Stimulated activated CD8-positive, alpha-beta memory T cell treated with anti-CD3 and anti-CD28 coated beads, Interleukin-7, amount 100 ng/mL, for 1 hour (primary cell): ENCODE data around the gene LBR.

Experiments
- DNase-seq, 2 donors: peaks; one replicate each; pipeline ENCODE4 v3.0.0-alpha.2; 2020; ENCODE audit warnings: low read depth in 2 of 2

Gene LBR

DNA sequence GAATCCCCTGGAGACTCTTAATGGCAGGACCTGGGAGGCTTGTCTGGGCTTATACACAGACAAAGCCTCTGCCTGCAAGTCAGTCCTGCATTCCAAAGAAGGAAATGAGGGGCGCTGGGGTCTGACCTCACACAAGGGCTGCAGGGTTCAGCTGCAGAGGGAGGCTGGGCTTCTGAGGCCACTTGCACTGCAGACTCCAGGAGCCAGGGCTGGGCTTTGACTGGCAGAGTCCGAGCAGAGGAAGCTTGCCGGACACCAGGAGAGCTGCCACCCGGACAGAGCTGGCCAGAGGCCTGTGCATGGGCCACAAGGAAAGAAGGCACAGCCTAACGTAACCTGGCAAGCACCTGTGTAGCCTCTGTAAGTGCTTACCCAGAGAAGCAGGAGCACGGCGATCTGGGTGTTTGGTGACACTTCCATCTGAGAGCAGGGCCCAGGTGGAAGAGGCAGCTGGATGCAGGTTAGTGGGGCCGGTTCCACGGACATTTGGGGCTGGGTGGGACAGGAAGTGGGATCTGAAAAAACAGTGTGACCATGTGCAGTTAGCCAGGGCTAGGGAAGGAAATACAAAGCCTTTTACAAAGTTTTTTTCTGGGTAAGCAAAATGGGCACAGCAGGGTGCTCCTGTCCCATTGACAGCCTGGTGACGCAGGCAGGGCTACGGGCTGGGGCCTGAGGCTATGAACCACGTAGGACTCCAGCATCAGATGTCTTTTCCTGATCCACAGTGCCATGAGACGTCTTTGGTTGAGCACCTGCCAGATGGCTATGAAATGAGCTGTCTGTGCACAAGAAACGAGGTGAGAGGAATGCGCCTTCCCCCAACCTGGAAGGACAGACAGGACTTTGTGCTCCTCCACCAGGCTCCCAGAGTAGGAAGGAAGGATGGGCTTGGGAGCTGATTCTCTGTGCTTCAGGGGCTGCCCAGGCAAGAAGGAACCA, 37.3 kb upstream of the LBR start:
- DNase-seq, result no peak

DNA sequence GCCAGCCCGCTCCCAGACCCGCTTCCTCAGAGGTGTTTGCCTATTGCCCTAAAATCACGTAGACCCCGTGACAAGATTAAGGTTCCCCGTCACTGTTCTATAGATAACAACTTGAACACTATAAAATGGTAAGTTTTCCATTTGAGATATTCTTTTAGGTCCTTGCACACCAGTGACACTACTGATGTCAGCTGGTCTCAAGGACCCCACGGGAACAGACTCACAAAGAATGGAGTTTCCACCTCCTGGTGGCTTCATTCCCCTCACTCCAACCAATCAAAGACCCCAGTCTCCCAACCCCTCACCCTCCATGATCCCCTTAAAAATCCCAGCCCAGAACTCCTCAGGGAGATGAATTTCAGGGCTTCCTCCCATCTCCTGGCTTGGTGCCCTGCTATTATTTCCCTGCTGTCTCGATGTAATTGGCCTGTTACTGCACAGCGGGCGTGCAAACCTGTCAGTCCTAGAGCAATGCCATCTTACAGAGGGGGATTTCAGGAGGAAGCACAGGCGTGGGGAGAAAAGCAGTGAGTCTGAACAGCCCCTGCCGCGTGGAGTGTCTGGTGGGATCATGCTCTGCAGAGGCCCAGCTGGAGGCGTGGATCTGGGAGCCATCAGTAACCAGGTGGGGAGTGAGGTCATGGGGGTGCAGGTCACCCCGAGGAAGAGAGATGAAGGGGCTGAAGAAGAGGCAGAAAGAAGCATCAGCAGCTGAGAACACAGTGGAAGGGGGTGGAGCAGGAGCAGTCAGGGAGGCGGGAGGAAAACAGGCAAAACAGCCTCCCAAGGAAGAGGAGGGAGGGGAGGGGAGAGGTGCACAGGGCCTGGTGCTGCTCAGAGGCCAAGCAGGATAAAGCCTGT, 35.1 kb upstream of the LBR start:
- DNase-seq, result no peak

DNA sequence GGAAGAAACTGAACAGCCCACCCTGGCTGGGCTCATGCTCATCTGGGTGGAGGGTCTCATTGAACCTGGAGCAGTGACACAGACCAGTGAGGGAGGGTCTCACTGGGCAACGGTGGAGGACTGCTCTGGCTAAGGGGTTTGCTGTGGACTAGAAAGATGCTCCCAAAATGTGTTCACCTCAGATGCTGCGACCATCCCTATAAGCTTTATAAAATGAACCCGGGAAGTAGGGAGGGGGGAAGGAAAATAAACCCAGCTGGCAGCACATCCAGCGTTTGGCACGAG, 34.5 kb upstream of the LBR start:
- DNase-seq, result no peak

DNA sequence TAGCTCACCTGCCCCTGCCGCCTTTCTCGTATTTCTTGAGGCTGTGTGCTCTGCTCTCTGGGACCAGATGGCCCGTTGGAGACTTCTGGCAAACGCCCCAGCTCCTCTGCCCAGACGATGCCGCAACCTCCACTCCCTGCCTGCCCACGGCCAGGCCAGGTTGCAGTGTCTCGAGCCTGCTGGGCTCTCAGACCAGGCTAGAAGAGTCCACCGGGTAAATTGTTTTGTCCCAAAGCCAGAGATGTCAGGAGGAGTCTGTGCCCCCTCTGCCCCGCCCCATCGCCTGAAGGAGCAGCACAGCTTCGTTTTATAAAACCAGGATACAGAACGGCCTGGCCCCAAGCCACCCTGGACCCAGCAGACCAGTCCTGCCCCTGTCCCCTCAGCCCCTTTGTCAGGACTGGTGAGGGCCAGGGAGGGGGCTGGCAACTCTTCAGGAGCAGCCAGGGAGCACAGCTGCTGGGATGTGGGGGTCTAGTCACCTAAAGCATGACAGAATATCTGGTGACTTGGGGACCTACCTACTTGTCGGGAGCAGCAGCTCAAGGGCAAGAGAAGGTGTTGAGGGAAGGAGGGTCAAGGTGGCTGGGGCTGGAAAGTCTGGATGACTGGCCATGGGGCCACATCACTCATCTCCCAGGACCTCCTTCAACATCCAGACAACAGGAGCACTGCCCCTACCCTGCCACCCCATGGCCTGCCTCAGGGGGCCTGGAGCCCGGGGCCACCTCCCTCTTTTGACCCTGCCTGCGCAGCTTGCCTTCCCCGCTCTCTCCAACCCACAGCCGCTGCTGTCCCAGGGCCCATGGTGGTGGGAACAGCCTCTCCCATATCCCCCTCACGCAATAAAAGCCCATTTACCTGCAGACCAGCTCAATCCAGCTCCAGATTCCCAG, 33.9 kb upstream of the LBR start:
- DNase-seq, result no peak

DNA sequence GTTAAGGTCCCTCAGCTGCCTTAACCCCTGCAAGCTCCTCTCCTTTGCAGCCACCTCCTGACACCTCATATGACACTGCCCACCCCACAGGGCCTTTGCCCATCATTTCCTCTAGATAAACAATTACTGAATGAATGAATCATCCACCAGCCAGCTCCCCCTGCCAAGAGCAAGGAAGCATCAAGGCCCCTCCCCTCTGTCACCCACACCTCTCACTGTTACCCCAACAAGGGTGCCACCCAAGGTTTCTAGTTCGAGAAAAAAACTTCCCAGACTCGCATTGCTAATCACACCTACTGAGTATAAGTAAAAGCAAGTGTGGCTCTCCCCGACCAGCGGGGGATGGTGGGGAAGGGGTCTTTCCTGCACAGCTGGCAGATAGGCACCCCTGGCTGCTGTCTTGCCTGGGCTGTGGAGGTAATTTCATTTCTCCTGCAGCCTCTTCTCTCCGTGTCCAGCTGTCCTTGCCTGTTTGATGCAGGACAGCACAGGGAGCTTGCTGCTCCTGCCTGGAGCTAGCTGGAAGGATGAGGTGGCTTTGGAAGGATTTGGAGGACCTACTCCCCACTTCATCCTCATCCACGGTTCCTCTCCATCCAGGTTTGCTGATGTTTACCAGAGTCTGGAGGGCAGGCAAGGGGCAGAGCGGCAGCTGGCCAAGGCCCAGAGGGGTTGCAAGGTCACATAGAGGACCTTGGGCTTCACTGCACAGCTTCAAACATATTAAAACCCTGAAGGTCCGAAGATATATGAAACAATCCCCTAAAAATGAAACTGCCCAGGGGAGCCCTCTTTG, 33.1 kb upstream of the LBR start:
- peak in 1 of 2 donors; percentile 37 for DNase-seq

DNA sequence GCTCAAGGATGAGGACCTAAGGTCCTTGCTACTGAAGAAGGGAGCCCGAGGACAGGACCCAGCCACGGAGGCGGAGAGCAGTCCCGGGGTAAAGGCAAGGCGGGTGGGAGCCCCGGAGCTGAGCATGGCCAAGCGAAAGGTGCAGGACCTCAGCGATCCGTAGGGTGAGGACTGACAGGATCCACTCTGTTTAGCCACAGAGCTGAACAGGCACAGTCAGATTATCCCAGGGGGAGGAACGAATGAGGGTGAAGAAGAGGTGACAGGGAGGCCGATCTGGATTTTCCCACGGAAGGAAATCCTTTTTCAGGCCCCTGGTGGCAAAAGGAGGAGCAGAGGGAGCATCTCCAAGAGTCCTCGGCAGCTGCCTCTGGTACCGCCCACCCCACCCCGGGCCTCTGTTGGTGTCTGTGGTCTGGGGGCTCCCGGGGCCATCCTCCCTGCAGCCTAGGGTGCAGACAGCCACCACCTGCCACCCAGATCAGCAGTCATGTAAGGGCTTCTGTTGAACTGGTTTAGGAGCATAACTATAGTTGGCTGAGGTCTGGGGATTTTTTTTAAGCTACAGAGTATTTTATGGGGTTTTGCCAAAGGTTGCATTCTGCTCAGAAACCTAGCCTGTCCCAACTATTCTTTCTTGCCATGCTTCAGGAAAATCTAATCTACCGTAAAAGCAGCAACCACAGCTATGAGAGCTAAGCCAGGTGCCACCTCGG, 32.3 kb upstream of the LBR start:
- no peak for DNase-seq

- no peak for DNase-seq
Measured at GRCh38 chr1:225458222-225458631, 30.4 kb upstream of the LBR start.

- peak; percentile 37 to 46 for DNase-seq
Measured at GRCh38 chr1:225454733-225455132, 26.9 kb upstream of the LBR start.

- no peak for DNase-seq
Measured at GRCh38 chr1:225453797-225454648, 26.2 kb upstream of the LBR start.

DNA sequence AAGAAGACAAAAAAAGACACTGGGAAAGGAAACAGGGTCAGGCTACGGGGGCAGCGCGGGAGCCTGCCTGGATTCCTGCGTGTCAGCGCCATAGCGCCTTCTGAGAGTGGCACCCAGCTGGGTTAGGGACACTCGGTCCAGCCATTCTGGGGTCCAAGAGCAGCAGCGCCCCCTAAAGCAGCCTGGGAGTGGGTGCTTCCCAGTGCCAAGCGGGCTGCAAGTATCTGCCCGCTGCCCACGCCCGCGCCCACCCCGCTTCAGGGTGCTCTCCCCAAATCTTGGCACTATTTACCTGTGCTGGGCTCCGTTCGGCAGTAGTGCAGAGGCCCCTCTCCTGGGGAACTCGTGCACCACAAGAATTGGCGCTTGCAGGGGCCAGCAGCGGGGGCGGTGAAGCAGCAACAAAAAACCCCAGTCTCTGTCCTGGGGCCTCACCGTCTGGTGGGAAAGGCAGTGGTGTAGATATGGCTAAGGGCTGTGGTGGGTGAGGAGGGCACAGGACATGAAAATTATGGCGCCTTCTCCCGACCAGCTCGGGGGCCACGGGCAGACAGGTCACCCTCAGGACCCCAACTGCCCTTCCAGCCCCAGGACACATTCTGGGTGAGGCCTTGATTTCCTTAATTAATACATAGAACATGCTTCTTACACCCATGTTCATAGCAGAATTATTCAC, 24.1 kb upstream of the LBR start:
- DNase-seq, result no peak

DNA sequence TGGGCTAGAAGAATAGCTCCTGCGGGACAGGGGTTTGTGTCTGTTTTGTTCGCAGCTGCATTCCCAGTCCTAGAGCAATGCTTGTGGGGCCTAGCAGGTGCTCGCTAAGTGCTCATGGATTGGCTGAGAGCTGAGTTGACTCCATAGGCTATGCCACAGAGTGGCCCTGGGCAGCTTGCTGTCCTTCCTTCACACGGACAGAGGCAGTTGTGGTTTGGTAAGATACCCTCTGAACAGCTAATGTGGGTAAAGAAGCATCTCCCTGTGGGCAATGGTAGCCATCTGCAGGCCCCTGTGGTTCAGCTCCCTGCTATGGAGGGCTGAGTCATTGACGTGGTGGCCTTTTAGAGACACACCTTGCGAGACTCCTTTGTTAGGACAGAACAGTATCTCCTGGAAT, 23.5 kb upstream of the LBR start:
- no peak for DNase-seq

DNA sequence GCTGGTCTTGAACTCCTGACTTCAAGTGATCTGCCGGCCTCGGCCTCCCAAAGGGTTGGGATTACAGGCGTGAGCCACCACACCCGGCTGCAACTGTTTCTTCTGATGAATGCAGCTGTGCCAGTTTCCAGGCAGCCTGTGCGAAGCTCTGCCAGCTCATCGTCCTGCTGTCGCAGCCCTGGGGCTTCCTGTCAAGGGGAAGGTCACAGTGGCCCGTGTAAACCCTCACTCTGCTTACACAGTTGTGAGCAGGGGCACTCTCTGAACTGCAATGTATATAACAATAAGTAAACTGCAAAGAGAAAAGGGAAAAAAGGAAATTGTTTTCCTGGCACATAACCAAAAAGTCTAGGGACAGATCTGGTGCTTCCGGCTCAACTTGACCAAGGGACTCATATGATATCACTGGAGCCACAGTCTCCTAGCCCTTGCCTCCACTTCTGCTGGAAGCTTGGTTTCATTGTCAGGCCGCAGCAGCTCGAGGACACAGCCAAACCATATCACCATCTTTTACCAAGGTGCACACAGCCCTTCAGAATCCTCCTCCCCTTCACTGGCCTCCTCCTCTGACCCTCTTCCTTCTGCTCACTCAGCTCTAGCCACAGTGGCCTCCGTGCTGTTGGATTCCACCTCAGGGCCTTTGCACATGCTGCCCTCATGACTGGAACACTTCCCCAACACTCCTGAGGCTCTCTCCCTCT, 22.8 kb upstream of the LBR start:
- no peak for DNase-seq

GRCh38 chr1:225449774-225450173, 21.9 kb upstream of the LBR start:
- no peak for DNase-seq

DNA sequence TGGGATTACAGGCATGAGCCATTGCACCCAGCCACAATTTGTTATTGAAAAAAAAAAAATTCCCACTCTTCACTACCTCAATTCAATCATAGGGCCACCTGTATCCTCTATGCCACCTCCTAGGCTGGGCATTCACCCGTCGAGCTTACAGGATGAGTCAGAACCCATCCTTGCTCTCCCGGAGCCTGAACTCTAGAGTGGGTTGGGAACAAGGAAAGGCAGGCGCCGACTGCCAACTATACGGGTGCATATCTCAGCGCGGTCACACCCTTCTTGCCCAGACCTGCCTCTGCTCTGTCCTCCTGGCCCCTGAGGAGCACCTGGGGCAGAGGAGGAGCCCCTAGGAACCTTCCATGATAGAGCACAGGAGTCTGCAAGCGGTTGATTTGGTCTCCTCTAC, 21.4 kb upstream of the LBR start:
- DNase-seq, result no peak

DNA sequence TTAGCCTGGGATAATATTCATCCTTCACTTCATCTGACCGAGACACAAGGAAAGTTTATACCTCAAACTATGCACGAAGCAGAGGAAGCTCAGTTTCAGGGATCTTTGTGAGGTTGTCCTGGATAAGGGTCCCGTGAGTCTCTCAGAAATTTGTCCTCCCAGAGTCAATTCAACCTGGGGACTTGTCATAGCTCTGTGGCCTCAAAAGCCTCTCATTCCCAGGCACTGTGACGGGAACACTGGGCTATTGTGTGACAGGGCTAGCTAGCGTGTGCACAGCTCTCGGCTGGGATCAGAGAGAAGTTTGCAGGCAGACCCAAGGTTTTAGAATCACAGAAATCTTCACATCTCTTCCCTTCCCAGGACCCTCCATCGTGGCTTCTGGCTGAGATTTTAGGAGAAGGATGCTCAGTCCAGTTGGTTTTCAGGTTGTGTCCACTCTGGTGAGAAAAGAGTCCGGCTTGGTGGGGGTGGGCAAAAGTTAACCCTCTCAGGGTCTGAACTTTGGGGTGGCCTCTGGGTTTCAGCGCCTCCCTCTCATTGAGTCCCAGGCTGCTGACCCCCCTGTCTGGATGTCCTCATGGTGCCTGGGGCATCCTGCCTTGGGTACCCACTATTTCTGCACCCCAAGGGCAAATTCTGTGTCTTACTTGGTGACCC, 20.4 kb upstream of the LBR start:
- DNase-seq, result no peak

- no peak for DNase-seq
Measured at GRCh38 chr1:225447650-225448089, 19.8 kb upstream of the LBR start.

- no peak for DNase-seq
Measured at GRCh38 chr1:225446981-225447615, 19.3 kb upstream of the LBR start.
